Chondrocyte (in vitro differentiated cells): ENCODE results near the gene OR6B1. TPM values are rescaled to one million over a fixed set of nuclear protein-coding genes. Genes with fewer than 3 reads are reported as not detected.

Source experiments
- DNase-seq: peaks from one replicate; pipeline ENCODE4 v3.0.0; 2021; ENCODE audit warnings: mixed read lengths, low spot score
- H3K27ac Mint-ChIP-seq: one replicate; pipeline ENCODE4 v1.8.0; 2021; ENCODE audit warnings: mild to moderate bottlenecking, moderate library complexity, mixed read lengths; ENCODE audit not compliant: unreplicated experiment
- H3K27me3 Mint-ChIP-seq: 2 replicates; pipeline ENCODE4 v1.8.0; 2021; ENCODE audit warnings: low read depth, mixed read lengths
- H3K36me3 Mint-ChIP-seq: 2 replicates; pipeline ENCODE4 v1.8.0; 2021; ENCODE audit warnings: low read depth, mixed read lengths
- H3K4me1 Mint-ChIP-seq: 2 replicates; pipeline ENCODE4 v1.8.0; 2021; ENCODE audit warnings: low read depth, mild to moderate bottlenecking, mixed read lengths
- H3K4me3 Mint-ChIP-seq: one replicate; pipeline ENCODE4 v1.8.0; 2021; ENCODE audit warnings: mild to moderate bottlenecking, moderate library complexity, mixed read lengths; ENCODE audit not compliant: unreplicated experiment
- H3K9me3 Mint-ChIP-seq: 2 replicates; pipeline ENCODE4 v1.8.0; 2021; ENCODE audit warnings: low read depth, mixed read lengths
- total RNA-seq: library from RNA; stranded (reverse); gene quantifications from 3 replicates; pipeline ENCODE4 v1.2.1, GENCODE V29; 2021
- TF ChIP-seq, protein P1 (sequence below): fragments of 200-600 bp; sonication (generic); IDR thresholded peaks from 2 replicates; pipeline ENCODE4 v1.5.0; 2021; ENCODE audit warnings: antibody characterized with exemption, mild to moderate bottlenecking, moderate library complexity

Gene OR6B1
- total RNA-seq, 1 donor from 2014 or later = not detected

DNA sequence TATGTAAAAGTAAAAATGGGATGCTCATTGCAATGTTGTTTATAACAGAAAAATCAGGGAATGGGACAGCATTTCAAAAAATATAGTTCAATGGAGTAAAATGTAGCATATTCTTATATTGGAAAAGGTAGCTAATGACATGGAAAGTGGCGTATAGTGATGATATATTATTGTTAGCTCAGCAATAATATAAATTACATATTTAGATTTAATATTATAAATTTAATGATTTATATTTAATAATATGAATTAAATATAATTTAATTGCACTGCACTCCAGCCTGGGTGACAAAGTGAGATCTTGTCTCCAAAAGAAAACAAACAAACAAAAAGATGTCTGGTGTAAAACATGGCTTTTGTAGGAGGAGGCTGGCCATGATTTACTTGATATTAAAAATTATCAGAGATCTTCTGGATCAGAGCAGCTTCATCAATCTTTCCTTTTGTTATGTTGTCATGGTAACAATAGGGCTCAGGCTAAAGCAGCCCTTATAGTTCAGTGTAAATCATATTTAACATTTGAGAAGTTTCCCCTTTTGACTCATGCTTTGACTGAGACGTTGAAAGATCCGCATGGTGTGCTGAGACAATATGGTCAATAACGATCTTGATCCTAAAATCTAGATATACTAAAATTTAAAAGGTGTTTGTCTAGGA lies 23.2 kb downstream of the OR6B1 start:
- TF ChIP-seq, protein P1, sequence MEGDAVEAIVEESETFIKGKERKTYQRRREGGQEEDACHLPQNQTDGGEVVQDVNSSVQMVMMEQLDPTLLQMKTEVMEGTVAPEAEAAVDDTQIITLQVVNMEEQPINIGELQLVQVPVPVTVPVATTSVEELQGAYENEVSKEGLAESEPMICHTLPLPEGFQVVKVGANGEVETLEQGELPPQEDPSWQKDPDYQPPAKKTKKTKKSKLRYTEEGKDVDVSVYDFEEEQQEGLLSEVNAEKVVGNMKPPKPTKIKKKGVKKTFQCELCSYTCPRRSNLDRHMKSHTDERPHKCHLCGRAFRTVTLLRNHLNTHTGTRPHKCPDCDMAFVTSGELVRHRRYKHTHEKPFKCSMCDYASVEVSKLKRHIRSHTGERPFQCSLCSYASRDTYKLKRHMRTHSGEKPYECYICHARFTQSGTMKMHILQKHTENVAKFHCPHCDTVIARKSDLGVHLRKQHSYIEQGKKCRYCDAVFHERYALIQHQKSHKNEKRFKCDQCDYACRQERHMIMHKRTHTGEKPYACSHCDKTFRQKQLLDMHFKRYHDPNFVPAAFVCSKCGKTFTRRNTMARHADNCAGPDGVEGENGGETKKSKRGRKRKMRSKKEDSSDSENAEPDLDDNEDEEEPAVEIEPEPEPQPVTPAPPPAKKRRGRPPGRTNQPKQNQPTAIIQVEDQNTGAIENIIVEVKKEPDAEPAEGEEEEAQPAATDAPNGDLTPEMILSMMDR = no peak
- Mint-ChIP-seq H3K27ac (no peak overlapping the region), H3K9me3 (no peaks in the 10 kb centered on the region), H3K36me3 (no peaks in the 10 kb centered on the region), H3K27me3 (peaks cover 2% of the 10 kb centered on the region), H3K4me1 (peaks cover 20% of the 10 kb centered on the region), H3K4me3 (no peak overlapping the region)
- no peak for DNase-seq

DNA sequence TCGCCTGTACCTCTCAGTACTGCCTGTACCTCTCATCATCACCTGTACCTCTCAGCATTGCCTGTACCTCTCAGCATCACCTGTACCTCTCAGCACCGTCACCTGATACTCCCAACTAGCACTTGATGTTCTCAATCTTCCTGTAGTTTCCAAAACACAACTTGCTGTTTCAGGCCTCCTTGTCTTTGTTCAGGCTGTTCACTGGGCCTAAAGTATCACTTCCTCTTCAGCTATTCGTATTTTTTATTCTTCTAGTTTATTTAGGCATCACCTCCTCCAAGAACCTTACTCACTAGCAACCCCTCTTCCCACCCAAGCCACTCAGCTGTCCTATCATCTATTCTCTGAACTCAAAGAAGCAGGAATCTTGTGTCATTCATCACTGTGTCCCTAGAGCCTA lies 24.1 kb downstream of the OR6B1 start:
- TF ChIP-seq, protein P1 = no peak
- Mint-ChIP-seq H3K36me3 (no peaks in the 10 kb centered on the region), H3K4me3 (no peak overlapping the region), H3K27me3 (peaks cover 2% of the 10 kb centered on the region), H3K9me3 (no peaks in the 10 kb centered on the region), H3K27ac (no peak overlapping the region), H3K4me1 (peaks cover 12% of the 10 kb centered on the region)
- DNase-seq = no peak

DNA sequence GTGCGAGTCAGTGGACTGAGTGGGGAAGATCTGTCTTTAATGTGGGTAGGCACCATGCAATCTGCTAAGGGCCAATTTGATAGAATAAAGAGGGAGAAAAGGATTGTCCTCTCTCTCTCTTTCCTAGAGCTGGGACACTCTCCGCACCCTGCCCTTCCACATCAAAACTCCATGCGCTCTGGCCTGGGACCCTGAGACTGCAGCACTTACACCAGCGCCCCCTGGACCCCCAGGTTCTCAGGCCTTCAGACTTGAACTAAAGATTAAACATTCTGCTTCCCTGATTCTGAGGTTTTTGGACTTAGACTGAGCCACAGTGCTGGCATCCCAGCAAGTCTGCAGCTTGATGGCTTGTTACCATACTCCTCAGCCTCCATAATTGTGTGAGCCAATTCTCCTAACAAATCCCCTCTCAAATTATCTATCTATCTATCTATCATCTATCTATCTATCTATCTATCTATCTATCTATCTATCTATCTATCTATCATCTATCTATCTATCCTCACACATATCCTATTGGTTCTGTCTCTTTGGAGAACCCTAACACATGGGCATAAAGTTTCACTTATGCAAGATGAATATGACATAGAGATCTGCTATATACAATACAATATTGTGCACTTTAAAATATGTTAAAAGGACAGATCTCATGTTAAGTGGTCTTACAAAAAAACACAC lies 26.2 kb downstream of the OR6B1 start:
- Mint-ChIP-seq H3K36me3 (no peaks in the 10 kb centered on the region), H3K4me1 (no peaks in the 10 kb centered on the region), H3K9me3 (no peaks in the 10 kb centered on the region), H3K27ac (no peak overlapping the region), H3K27me3 (peaks cover 11% of the 10 kb centered on the region), H3K4me3 (no peak overlapping the region)
- TF ChIP-seq, protein P1 = no peak
- no peak for DNase-seq

DNA sequence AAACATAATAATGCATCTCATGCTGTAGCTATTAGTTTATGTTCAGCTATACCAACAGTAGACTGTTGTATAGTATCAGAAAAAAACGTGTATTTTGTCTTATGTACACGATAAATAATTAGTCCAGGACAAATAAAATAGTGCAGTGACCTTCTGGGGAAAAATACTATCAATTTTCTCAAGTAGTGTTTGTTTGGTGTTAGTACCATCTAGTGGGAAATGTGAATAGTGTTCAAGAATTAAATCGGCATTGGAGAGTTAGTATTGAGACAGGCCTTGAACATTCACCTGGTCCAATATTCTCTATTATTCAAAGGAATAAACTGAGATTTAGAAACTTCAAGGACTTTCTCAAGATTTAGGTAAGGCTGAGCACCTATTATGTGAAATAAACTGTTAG lies 26.9 kb downstream of the OR6B1 start:
- Mint-ChIP-seq H3K9me3 (no peaks in the 10 kb centered on the region), H3K4me3 (no peak overlapping the region), H3K4me1 (no peaks in the 10 kb centered on the region), H3K36me3 (no peaks in the 10 kb centered on the region), H3K27ac (no peak overlapping the region), H3K27me3 (peaks cover 18% of the 10 kb centered on the region)
- TF ChIP-seq, protein P1 = peak; percentile 86
- no peak for DNase-seq

DNA sequence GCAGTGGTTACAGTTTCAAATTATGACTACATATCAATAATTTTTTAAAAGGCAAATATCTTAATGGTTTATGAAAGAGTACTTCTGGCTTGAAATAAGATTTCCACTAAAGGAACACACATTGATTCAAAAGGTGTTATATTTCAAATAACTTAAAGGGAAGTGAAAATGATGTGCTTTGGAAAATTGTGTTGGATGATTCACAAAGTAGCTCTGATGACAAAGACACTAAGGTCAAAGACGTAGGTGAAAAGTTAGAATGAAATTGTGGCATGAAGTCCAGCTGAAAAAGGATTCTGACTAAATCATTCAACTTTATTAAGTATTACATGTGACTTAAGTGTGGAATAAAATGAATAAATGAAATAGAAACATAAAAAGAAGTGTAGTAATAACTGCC lies 27.9 kb downstream of the OR6B1 start:
- no peaks in the 10 kb centered on the region for H3K4me1 Mint-ChIP-seq
- no peaks in the 10 kb centered on the region for H3K36me3 Mint-ChIP-seq
- H3K27me3 Mint-ChIP-seq = peaks cover 22% of the 10 kb centered on the region
- H3K27ac Mint-ChIP-seq = no peak overlapping the region
- no peak for DNase-seq
- no peaks in the 10 kb centered on the region for H3K9me3 Mint-ChIP-seq
- H3K4me3 Mint-ChIP-seq = no peak overlapping the region
- TF ChIP-seq, protein P1 = no peak
